Small intestine (tissue), 7 donors: ENCODE data around the gene CFH. TPM values are rescaled to one million over a fixed set of nuclear protein-coding genes. Genes with fewer than 3 reads are reported as not detected.
"Not testable (repeated sequence)": the region's sequence is repeated elsewhere in the genome, so short reads cannot be mapped to it uniquely, and the experiment has no call there.

Experiments
- DNase-seq, 2 donors: peaks; one replicate each; pipeline versions ENCODE4 v3.0.0 to v3.0.0-alpha.2; 2013
- FAIRE-seq: peaks from 2 replicates; lab custom pipeline; 2012; peaks lifted over from hg19 to GRCh38; lab: Jason Lieb, UNC
- H3K27ac ChIP-seq, 3 donors: one replicate each; pipeline ENCODE4 v1.5.1; 2013; ENCODE audit warnings: low read length in 2 of 3, mild to moderate bottlenecking in 2 of 3, control low read depth in 1 of 3, inconsistent platforms in 1 of 3, low read depth in 1 of 3, moderate library complexity in 1 of 3
- H3K27me3 ChIP-seq, 3 donors: one replicate each; pipeline ENCODE4 v1.6.1; 2013; ENCODE audit warnings: low read length in 3 of 3, inconsistent platforms in 1 of 3; ENCODE audit not compliant: control insufficient read depth in 3 of 3, insufficient read depth in 3 of 3
- H3K36me3 ChIP-seq, 3 donors: one replicate each; pipeline ENCODE4 v1.6.1; 2013; ENCODE audit warnings: low read length in 3 of 3, inconsistent platforms in 1 of 3, low read depth in 1 of 3, mild to moderate bottlenecking in 1 of 3, moderate library complexity in 1 of 3; ENCODE audit not compliant: control insufficient read depth in 3 of 3, insufficient read depth in 2 of 3
- H3K4me1 ChIP-seq, 3 donors: one replicate each; pipeline ENCODE4 v1.6.1; 2013; ENCODE audit warnings: low read length in 2 of 3, inconsistent platforms in 1 of 3, low read depth in 1 of 3, mild to moderate bottlenecking in 1 of 3, moderate library complexity in 1 of 3; ENCODE audit not compliant: control insufficient read depth in 3 of 3, insufficient read depth in 2 of 3
- H3K4me3 ChIP-seq, 3 donors: one replicate each; pipeline ENCODE4 v1.5.1; 2013; ENCODE audit warnings: low read length in 3 of 3, control low read depth in 1 of 3, inconsistent platforms in 1 of 3, low read depth in 1 of 3, mild to moderate bottlenecking in 1 of 3, moderate library complexity in 1 of 3
- H3K9me3 ChIP-seq, 2 donors: one replicate each; pipeline ENCODE4 v1.6.1; 2013; ENCODE audit warnings: low read depth in 1 of 2, low read length in 1 of 2; ENCODE audit not compliant: control insufficient read depth in 2 of 2, insufficient read depth in 1 of 2
- WGBS, 3 donors: extraction: QIAGEN DNeasy Blood & Tissue Kit; methylation state at CpG; one replicate each; pipeline ENCODE4 v1.1.7; 2013; 5-methylcytosine and 5-hydroxymethylcytosine counted together
- polyA plus RNA-seq, 4 donors: library from polyadenylated mRNA; stranded (reverse) in 3 of 4; unstranded in 1 of 4; fragments of 200-250 nt in 3 of 4; fragments of 120-200 nt in 1 of 4; gene quantifications; one replicate each; pipeline versions ENCODE4 v1.2.1 to v1.2.3, GENCODE V29; 2013
- donor health status: healthy with polysubstance abuse.
- donor health status: control.
- donor health status: control.
- donor health status: Bipolar disorder and iron deficiency.
- donor health status: healthy.

The CFH gene
- polyA plus RNA-seq, 4 donors, result 0.89 to 52.9 (median 8.1) TPM

GRCh38 chr1:196623079-196623478, 28.8 kb upstream of the CFH start:
- Histone ChIP-seq H3K27ac (no peak overlapping the region), H3K4me1 (no peaks in the 10 kb centered on the region), H3K36me3 (no peaks in the 10 kb centered on the region), H3K9me3 (no peaks in the 10 kb centered on the region), H3K4me3 (no peak overlapping the region), H3K27me3 (no peaks in the 10 kb centered on the region)
- DNase-seq (no peak), FAIRE-seq (no peak)
- WGBS, 3 donors, result 62 to 93% (median 74%) methylated on average over 1 of the region's 1 CpG

DNA sequence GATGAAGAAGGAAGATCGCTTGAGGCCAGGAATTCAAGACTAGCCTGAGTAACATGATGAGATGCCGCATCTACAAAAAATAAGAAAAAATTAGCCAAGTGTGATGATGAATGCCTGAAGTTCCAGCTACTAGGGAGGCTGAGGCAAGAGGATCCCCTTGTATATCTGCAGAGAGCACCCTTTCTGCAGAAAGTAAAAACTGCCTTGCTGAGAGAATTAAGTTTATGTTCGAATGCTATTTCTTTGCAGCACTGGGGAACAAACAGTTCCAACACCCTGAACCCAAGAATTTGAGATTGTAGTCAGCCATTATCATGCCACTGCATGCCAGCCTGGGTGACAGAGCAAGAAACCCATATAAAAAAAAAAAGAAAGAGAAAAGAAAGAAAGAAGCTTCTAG, 23.0 kb upstream of the CFH start:
- H3K27ac ChIP-seq, result no peak overlapping the region
- no peak overlapping the region for H3K4me3 ChIP-seq
- H3K36me3 ChIP-seq, result no peaks in the 10 kb centered on the region
- H3K27me3 ChIP-seq, result no peaks in the 10 kb centered on the region
- FAIRE-seq (no peak), DNase-seq (no peak)
- H3K9me3 ChIP-seq, result peaks cover 0 to 5% of the 10 kb centered on the region in 2 donors
- WGBS, 3 donors, result 88 to 95% (median 91%) methylated on average over 3 of the region's 3 CpGs
- no peaks in the 10 kb centered on the region for H3K4me1 ChIP-seq

- H3K4me3 ChIP-seq, result no peak overlapping the region
- H3K9me3 ChIP-seq, result no peaks in the 10 kb centered on the region
- no peaks in the 10 kb centered on the region for H3K4me1 ChIP-seq
- no peaks in the 10 kb centered on the region for H3K27me3 ChIP-seq
- no peaks in the 10 kb centered on the region for H3K36me3 ChIP-seq
- WGBS, 3 donors, result 86 to 91% (median 86%) methylated on average over 6 of the region's 6 CpGs
- no peak for FAIRE-seq
- no peak overlapping the region for H3K27ac ChIP-seq
- no peak for DNase-seq
Observed at GRCh38 chr1:196637606-196638005, 14.2 kb upstream of the CFH start.

- H3K4me1 ChIP-seq, result no peaks in the 10 kb centered on the region
- no peak overlapping the region for H3K27ac ChIP-seq
- 85 to 92% (median 90%) methylated on average over 2 of the region's 2 CpGs for WGBS, 3 donors
- H3K36me3 ChIP-seq, result no peaks in the 10 kb centered on the region
- H3K4me3 ChIP-seq, result no peak overlapping the region
- no peaks in the 10 kb centered on the region for H3K27me3 ChIP-seq
- DNase-seq (no peak), FAIRE-seq (no peak)
- no peaks in the 10 kb centered on the region for H3K9me3 ChIP-seq
Observed at GRCh38 chr1:196638466-196638865, 13.4 kb upstream of the CFH start.

- H3K27me3 ChIP-seq, H3K9me3 ChIP-seq, H3K27ac ChIP-seq, DNase-seq, H3K4me1 ChIP-seq, H3K36me3 ChIP-seq, H3K4me3 ChIP-seq, FAIRE-seq: not testable (repeated sequence)
- 78 to 82% (median 81%) methylated on average over 5 of the region's 5 CpGs for whole genome bisulfite sequencing, 3 donors
Observed at GRCh38 chr1:196639291-196639690, 12.6 kb upstream of the CFH start.

GRCh38 chr1:196640976-196641375, 10.9 kb upstream of the CFH start:
- Histone ChIP-seq H3K27ac (no peak overlapping the region), H3K4me1 (no peaks in the 10 kb centered on the region), H3K27me3 (no peaks in the 10 kb centered on the region), H3K9me3 (no peaks in the 10 kb centered on the region), H3K36me3 (no peaks in the 10 kb centered on the region), H3K4me3 (no peak overlapping the region)
- FAIRE-seq, result no peak
- 76 to 82% (median 79%) methylated on average over 1 of the region's 1 CpG for WGBS, 3 donors
- DNase-seq, result no peak

DNA sequence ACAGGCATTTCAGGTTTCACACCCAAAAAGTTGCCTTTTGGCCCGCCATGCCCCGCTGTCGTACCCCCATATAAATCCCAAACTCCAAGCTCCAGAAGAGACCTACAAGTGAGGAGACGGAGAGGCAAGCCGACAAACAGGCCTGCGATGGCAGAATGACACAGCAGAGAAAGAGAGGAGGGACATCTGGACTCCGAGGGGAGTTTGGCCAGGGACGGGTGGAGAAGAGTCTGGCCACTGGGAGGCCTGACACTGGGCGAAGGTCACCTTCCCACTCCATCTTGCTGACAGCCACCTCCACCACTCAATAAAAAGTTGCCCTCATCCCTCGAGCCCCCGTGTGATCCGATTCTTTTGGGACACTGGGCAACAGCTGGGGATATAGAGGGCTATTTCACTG, 1.9 kb upstream of the CFH start:
- WGBS, 3 donors, result 72 to 84% (median 76%) methylated on average over 12 of the region's 12 CpGs
- Histone ChIP-seq H3K27ac (no peak overlapping the region), H3K9me3 (no peaks in the 10 kb centered on the region), H3K36me3 (no peaks in the 10 kb centered on the region), H3K4me3 (no peak overlapping the region), H3K27me3 (no peaks in the 10 kb centered on the region), H3K4me1 (no peaks in the 10 kb centered on the region)
- no peak for DNase-seq
- no peak for FAIRE-seq

- Histone ChIP-seq H3K4me3 (no peak overlapping the region), H3K4me1 (no peaks in the 10 kb centered on the region), H3K27ac (no peak overlapping the region), H3K36me3 (no peaks in the 10 kb centered on the region), H3K27me3 (no peaks in the 10 kb centered on the region), H3K9me3 (no peaks in the 10 kb centered on the region)
- 79 to 88% (median 80%) methylated on average over 12 of the region's 12 CpGs for WGBS, 3 donors
- FAIRE-seq (no peak), DNase-seq (no peak)
Observed at GRCh38 chr1:196650403-196650802, 1.4 kb upstream of the CFH start.

DNA sequence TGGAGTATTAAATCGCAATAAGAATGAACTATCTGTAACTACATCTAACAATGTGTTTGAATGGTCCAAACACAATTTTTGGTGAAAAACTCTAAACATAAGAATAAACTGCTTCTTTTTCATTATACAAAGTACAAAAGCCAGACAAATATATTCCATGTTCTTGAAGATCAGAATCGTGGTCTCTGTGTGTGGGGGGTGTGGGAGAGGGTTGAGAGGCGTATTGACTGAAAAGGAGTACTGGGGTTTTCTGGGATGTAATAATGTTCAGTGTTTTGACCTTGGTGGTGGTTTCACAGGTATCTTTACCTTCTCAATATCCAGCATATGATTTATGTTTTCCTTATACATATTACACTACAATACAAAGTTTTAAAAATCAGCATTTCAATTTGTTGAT, 764 bp upstream of the CFH start:
- no peaks in the 10 kb centered on the region for H3K9me3 ChIP-seq
- H3K27me3 ChIP-seq, result no peaks in the 10 kb centered on the region
- no peak overlapping the region for H3K4me3 ChIP-seq
- no peak for DNase-seq
- 69 to 75% (median 72%) methylated on average over 3 of the region's 3 CpGs for WGBS, 3 donors
- no peaks in the 10 kb centered on the region for H3K4me1 ChIP-seq
- no peaks in the 10 kb centered on the region for H3K36me3 ChIP-seq
- H3K27ac ChIP-seq, result no peak overlapping the region
- FAIRE-seq, result no peak
